ENCODE data around the gene FOXA1.

Gene FOXA1

GRCh38 chr14:37594971-37595808 is at the start of gene FOXA1, which contains the start of gene TTC6:
TSS of gene FOXA1 (minus strand) at chr14:37595249. CDS start at chr14:37594972, 277 bp downstream.
TSS of gene TTC6 (plus strand) at chr14:37595629. CDS start at chr14:37622065, 26,436 bp downstream.
- DNase-seq (ENCODE audit: low spot score) = peak; percentile 76

DNA sequence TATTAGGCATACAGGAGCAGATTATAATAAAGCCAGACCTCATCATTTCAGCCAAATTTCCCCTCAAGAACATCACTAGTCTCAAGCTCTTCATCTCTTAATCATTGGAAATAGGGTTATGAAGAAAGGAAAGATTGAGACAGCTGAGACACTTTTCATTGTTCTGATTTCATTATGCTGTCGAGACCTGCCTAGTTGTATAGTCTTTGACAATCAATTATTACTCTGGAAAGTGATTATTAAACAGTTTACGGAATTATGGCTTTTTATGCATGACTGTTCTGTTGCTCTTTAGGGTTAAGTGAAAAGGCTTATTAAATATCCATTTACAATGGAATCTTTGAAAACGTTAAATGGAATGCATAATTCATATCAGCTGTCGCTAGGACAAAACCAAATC is 48.7 kb upstream of the FOXA1 start:
- no peak for DNase-seq (ENCODE audit: low spot score)

DNA sequence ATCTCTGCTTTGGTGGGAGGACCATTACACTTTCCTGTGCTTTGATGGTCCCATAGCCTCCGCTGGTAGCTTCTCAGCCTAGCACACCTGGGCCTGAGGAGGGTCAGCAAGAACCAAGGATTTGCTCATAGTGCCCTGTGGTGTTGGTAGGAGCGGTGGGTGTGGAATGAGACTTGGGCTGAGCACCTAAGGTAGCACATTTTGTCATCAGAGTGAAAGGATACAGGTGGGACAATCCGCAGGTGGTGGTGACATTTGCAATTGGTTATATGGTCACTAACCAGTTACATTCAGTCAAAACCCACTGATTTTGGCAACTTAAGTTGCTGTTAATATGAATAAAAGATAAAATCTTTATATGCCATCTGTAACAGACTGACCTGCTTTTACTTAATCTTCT is 47.1 kb upstream of the FOXA1 start:
- DNase-seq (ENCODE audit: low spot score) = no peak

GRCh38 chr14:37641117-37641516 is 46.1 kb upstream of the FOXA1 start:
- no peak for DNase-seq (ENCODE audit: low spot score)

- DNase-seq (ENCODE audit: low spot score) = no peak
Observed at GRCh38 chr14:37638599-37638998, 43.5 kb upstream of the FOXA1 start.

GRCh38 chr14:37637341-37637740 is 42.3 kb upstream of the FOXA1 start:
- DNase-seq (ENCODE audit: low spot score) = no peak

DNA sequence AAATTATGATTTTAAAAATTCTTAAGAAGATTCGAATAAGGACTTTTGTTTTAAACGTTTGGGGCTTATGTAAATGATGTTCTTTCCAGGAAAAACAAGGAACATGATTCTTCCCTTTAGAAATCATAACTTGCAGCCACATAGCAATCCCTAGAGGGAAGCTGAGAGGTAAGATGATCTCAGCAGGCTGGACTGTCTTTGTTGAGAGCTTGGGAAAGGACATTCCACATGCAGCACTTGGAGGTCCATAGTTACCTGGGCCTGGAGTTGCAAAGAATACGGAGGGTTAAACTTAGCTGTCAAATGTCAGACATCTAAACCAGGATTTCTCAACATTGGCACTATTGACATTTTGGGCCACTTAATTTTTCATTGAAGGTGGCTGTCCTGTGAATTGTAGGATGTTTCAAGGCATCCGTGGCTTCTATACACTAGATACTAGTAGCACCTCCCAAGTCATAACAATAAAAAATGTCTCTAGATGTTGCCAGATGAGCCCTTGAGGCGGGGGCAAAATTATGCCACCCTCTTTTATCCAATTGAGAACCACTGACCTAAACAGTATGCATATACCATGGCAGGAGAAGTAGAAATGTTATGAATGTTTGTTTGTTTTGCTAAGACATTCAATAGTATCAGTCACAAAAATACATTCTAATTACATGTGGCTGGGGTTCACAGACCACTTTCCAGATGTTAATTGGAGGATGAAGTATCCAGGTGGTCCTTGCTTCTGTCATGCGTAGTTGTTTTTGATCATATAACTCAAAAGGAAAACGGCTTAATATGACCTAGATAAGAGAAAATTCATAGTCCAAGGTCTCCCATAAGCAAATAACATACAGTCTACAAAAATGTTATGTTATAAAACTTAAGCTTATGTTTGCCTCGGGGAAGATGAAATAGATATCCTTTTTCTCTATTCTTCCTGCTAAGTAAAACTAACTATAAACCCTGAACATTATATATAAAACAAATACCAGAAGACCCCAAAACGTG is 30.8 kb upstream of the FOXA1 start:
- DNase-seq (ENCODE audit: low spot score) = peak; percentile 7

- DNase-seq (ENCODE audit: low spot score) = peak; percentile 33
Observed at GRCh38 chr14:37623971-37624370, 28.9 kb upstream of the FOXA1 start.

GRCh38 chr14:37623426-37623951 is 28.4 kb upstream of the FOXA1 start:
- peak; percentile 85 for DNase-seq (ENCODE audit: low spot score)

- DNase-seq (ENCODE audit: low spot score) = peak; percentile 20
Observed at GRCh38 chr14:37622231-37622923, 27.3 kb upstream of the FOXA1 start.

DNA sequence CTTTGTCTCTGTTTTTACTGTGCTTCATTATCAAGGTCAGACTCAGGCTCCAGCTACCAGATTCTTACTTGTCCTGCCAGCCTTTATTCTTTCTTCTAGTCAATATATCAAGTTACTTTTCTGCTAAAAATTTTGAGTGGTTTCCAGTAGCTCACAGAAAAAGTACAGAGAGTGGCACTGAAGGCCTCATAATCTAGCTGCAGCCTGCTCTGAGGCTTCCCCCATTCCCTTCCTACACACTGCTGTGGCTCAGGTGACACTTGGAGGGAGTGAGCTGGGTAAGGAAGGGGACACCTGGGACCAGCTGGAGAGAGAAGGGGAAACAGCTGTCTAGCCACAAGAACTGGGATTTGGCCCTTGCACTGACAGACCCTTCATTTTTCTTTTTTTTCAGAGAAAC is 25.8 kb upstream of the FOXA1 start:
- no peak for DNase-seq (ENCODE audit: low spot score)

- no peak for DNase-seq (ENCODE audit: low spot score)
Observed at GRCh38 chr14:37618498-37619028, 23.5 kb upstream of the FOXA1 start.

- no peak for DNase-seq (ENCODE audit: low spot score)
Observed at GRCh38 chr14:37617864-37618365, 22.9 kb upstream of the FOXA1 start.

- DNase-seq (ENCODE audit: low spot score) = no peak
Observed at GRCh38 chr14:37616853-37617252, 21.8 kb upstream of the FOXA1 start.

GRCh38 chr14:37615582-37616289 is 20.7 kb upstream of the FOXA1 start:
- DNase-seq (ENCODE audit: low spot score) = no peak

- DNase-seq (ENCODE audit: low spot score) = no peak
Observed at GRCh38 chr14:37610945-37611523, 16.0 kb upstream of the FOXA1 start.

DNA sequence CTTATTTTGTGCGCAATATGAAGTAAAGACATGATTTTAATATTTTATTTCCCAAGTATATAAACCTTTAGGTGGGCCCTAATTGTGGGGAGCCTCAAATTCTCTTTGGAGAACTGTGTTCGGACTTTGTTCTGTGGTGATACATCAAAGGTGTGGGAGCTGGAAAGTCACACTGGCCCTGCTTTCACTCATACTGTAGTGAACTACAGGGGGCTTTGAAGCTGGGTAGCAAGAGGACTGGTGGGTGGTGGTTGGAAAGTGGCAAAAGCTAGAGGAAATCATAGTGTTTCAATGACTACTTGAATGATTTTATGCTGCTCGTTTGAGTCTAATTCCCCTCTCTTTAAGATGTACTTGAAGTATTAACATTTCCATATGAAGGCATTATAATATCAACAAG is 13.6 kb upstream of the FOXA1 start:
- DNase-seq (ENCODE audit: low spot score) = no peak

DNA sequence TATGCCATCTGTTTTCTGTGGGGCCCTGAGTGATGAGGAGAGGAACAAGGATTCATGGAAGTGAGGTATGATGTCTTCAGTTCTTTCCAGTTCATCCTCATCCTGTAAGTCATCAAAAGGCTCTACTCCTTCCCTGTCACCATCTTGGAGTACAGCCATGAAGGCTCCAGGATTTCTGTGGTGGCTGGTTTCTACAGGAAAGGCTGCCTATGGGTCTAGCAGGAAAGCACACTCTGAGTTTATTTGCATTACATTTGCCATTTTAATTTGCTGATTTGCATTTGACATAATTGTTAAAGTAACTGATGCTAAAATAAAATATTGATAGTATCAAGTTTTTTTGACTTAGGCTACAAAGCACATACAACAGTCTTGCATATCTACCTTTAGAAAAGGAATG is 11.6 kb upstream of the FOXA1 start:
- DNase-seq (ENCODE audit: low spot score) = no peak

GRCh38 chr14:37603688-37604251 is 8.7 kb upstream of the FOXA1 start:
- DNase-seq (ENCODE audit: low spot score) = no peak
